ENCODE data around the gene IQSEC1. TPM values are rescaled to one million over a fixed set of nuclear protein-coding genes. Genes with fewer than 3 reads are reported as not detected.

The IQSEC1 gene
- total and polyA plus RNA-seq, 9 of the 15 experiments (the other 6 are each of a cell fraction or from before 2014, with no cell fraction given) = 0.56 to 39.0 (median 6.8) TPM

GRCh38 chr3:12999147-13000140 is 73.8 kb downstream of the IQSEC1 start (continued):
- TF ChIP-seq CHD7 (IDR thresholded peaks at IDR 0.05; ENCODE audit: low read depth, low read length) (no peak), TARDBP (IDR thresholded peaks at IDR 0.05) (no peak; the same call in 1 of the 2 replicates), ZNF589 (CRISPR knock-in tag; IDR thresholded peaks at IDR 0.05; ENCODE audit: low read depth) (peak; percentile 59), HNRNPLL (IDR thresholded peaks at IDR 0.05; ENCODE audit: low read depth, low read length, poor library complexity, severe bottlenecking) (no peak), NR4A1 (CRISPR knock-in tag; IDR thresholded peaks at IDR 0.05) (peak; percentile 91; the same call in 1 of the 2 replicates), NR4A1 (tag; IDR thresholded peaks at IDR 0.05) (peak; percentile 88; the same call in 1 of the 2 replicates), SIN3B (IDR thresholded peaks at IDR 0.05; ENCODE audit: low read depth) (no peak), SMARCA5 (IDR thresholded peaks at IDR 0.05) (peak; percentile 97), COPS2 (conservative IDR thresholded peaks at IDR 0.05) (no peak), ETS1 (conservative IDR thresholded peaks at IDR 0.05; ENCODE audit: control insufficient read depth, low read depth, low read length) (no peak), CREB3 (tag; conservative IDR thresholded peaks at IDR 0.05; ENCODE audit: low read depth) (peak; percentile 55), GATA2 (CRISPR knock-in tag; IDR thresholded peaks at IDR 0.05) (no peak)
